Measurements from ENCODE around the gene GHRH. TPM values are rescaled to one million over a fixed set of nuclear protein-coding genes. Genes with fewer than 3 reads are reported as not detected.

GHRH gene
- total RNA-seq, 1 donor from 2014 or later, result not detected

DNA sequence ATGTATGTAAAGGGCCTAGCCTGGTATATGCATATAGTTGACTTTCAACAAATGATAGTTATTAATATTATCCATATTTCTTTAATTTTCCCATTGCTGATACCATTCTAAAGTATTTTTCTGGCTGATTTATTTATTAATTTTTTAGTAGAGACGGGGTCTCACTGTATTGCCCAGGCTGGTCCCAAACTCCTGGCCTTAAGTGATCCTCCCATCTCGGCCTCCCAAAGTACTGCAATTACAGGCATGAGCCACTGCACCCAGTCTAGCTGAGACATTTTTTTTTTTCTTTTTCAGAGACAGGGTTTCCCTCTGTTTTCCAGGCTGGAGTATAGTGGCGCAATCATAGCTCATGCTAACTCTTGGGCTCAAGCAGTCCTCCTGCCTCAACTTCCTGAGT, 52.4 kb downstream of the GHRH start:
- no peak overlapping the region for H3K4me3 Mint-ChIP-seq (ENCODE audit: unreplicated experiment)
- H3K27ac Mint-ChIP-seq (ENCODE audit: unreplicated experiment), result no peak overlapping the region
- no peaks in the 10 kb centered on the region for H3K27me3 Mint-ChIP-seq (ENCODE audit: low read depth)
- peaks cover 30% of the 10 kb centered on the region for H3K36me3 Mint-ChIP-seq (ENCODE audit: low read depth)
- no peaks in the 10 kb centered on the region for H3K4me1 Mint-ChIP-seq (ENCODE audit: low read depth)
- TF ChIP-seq, protein P1, sequence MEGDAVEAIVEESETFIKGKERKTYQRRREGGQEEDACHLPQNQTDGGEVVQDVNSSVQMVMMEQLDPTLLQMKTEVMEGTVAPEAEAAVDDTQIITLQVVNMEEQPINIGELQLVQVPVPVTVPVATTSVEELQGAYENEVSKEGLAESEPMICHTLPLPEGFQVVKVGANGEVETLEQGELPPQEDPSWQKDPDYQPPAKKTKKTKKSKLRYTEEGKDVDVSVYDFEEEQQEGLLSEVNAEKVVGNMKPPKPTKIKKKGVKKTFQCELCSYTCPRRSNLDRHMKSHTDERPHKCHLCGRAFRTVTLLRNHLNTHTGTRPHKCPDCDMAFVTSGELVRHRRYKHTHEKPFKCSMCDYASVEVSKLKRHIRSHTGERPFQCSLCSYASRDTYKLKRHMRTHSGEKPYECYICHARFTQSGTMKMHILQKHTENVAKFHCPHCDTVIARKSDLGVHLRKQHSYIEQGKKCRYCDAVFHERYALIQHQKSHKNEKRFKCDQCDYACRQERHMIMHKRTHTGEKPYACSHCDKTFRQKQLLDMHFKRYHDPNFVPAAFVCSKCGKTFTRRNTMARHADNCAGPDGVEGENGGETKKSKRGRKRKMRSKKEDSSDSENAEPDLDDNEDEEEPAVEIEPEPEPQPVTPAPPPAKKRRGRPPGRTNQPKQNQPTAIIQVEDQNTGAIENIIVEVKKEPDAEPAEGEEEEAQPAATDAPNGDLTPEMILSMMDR (IDR thresholded peaks at IDR 0.05), result no peak
- no peaks in the 10 kb centered on the region for H3K9me3 Mint-ChIP-seq (ENCODE audit: low read depth)
- DNase-seq (ENCODE audit: low spot score), result no peak

DNA sequence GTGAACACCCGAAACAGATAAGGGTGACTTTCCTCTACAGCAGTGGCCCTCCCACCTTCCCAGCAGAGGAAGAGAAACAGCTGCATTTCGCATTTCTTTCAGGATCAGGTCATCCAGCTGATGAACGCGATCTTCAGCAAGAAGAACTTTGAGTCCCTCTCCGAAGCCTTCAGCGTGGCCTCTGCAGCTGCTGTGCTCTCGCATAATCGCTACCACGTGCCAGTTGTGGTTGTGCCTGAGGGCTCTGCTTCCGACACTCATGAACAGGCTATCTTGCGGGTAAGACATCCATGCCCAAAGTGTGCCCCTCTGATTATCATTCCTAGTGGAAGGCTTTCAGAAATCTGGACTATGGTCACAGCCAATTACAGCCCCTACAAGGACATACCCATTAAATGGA, 54.4 kb downstream of the GHRH start:
- DNase-seq (ENCODE audit: low spot score), result no peak
- Mint-ChIP-seq H3K36me3 (ENCODE audit: low read depth) (peaks cover 28% of the 10 kb centered on the region), H3K27me3 (ENCODE audit: low read depth) (no peaks in the 10 kb centered on the region), H3K4me3 (ENCODE audit: unreplicated experiment) (no peak overlapping the region), H3K27ac (ENCODE audit: unreplicated experiment) (no peak overlapping the region), H3K4me1 (ENCODE audit: low read depth) (peaks cover 7% of the 10 kb centered on the region), H3K9me3 (ENCODE audit: low read depth) (no peaks in the 10 kb centered on the region)
- TF ChIP-seq, protein P1 (IDR thresholded peaks at IDR 0.05), result no peak

DNA sequence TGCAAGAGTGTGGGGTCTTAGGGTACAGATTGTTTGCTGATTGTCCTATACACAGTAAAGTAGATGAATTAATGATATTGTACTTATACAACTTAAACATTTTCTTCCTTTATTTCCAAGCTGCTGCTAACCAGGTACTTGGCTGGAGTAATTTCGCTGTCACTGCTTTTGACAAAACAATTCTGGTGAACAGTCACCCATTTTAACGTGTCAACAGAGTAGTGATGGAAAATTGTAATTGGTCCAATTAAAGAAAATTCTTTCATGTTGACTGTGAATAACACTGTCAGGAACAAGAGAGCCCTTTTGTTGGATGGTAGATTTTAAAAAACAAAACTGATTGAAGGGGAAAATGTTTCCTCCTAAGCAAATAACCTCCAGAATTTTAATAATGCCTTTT, 55.8 kb downstream of the GHRH start:
- Mint-ChIP-seq H3K27ac (ENCODE audit: unreplicated experiment) (no peak overlapping the region), H3K36me3 (ENCODE audit: low read depth) (peaks cover 29% of the 10 kb centered on the region)
- TF ChIP-seq, protein P1 (IDR thresholded peaks at IDR 0.05), result no peak

DNA sequence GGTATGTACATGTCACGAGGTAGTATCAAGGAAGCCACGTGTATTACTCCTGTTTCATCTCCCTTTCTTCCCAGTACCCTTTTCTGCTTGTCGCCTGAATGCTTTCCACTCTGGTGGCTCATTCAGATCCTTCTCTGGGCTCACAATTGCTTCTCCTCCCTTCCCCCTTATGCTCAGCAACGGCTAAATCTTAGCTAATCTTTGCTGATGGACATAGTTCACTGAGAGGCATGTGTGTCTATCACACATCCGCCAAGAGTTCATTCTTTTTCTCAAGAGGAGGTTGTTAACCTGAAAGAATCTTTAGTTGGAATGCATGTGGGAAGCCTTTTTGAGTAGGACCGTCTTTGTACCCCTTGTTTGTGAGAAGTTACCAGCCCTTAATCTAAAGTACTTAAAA, 56.5 kb downstream of the GHRH start:
- DNase-seq (ENCODE audit: low spot score), result no peak
- TF ChIP-seq, protein P1 (IDR thresholded peaks at IDR 0.05), result no peak
- no peaks in the 10 kb centered on the region for H3K9me3 Mint-ChIP-seq (ENCODE audit: low read depth)
- H3K27me3 Mint-ChIP-seq (ENCODE audit: low read depth), result no peaks in the 10 kb centered on the region
- H3K4me3 Mint-ChIP-seq (ENCODE audit: unreplicated experiment), result no peak overlapping the region
- no peak overlapping the region for H3K27ac Mint-ChIP-seq (ENCODE audit: unreplicated experiment)
- peaks cover 19% of the 10 kb centered on the region for H3K4me1 Mint-ChIP-seq (ENCODE audit: low read depth)
- peaks cover 35% of the 10 kb centered on the region for H3K36me3 Mint-ChIP-seq (ENCODE audit: low read depth)

More for the DNA sequence above, 55.8 kb downstream of the GHRH start:
- peaks cover 19% of the 10 kb centered on the region for H3K4me1 Mint-ChIP-seq (ENCODE audit: low read depth)
- no peaks in the 10 kb centered on the region for H3K9me3 Mint-ChIP-seq (ENCODE audit: low read depth)
- DNase-seq (ENCODE audit: low spot score), result no peak
- H3K4me3 Mint-ChIP-seq (ENCODE audit: unreplicated experiment), result no peak overlapping the region
- H3K27me3 Mint-ChIP-seq (ENCODE audit: low read depth), result no peaks in the 10 kb centered on the region

DNA sequence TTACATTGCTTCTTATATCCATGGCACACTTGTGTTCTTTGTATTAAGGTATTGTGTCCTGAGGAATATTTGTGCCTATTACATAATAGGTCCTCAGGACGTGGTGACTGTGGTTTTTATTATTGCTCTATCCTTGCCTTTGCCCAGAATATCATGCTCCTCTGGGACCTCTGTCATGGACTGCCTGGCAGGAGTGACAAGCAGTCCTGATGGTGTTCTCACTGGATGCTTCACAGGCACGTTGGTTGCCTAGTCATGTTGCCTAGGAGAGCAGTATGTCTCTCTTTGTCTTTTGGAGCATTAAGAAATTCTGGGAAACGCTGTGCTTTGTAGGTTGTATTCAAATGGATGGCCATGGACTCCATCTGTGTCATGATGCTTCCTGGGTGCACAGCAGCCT, 57.6 kb downstream of the GHRH start:
- Mint-ChIP-seq H3K4me1 (ENCODE audit: low read depth) (peaks cover 19% of the 10 kb centered on the region), H3K27me3 (ENCODE audit: low read depth) (no peaks in the 10 kb centered on the region), H3K4me3 (ENCODE audit: unreplicated experiment) (no peak overlapping the region), H3K36me3 (ENCODE audit: low read depth) (peaks cover 38% of the 10 kb centered on the region), H3K9me3 (ENCODE audit: low read depth) (no peaks in the 10 kb centered on the region), H3K27ac (ENCODE audit: unreplicated experiment) (peak overlapping the region; percentile 22)
- DNase-seq (ENCODE audit: low spot score), result no peak
- TF ChIP-seq, protein P1 (IDR thresholded peaks at IDR 0.05), result no peak
